HepG2 (cell line): ENCODE data around the gene TUBA4A. TPM values are rescaled to one million over a fixed set of nuclear protein-coding genes. Genes with fewer than 3 reads are reported as not detected.

Source experiments
- AKNA ChIP-seq: sonication (generic); formaldehyde crosslinking; IDR thresholded peaks from 2 replicates; pipeline ENCODE4 v1.4.0; 2020; ENCODE audit warnings: missing genetic modification reagents, borderline replicate concordance
- EEA1 ChIP-seq: sonication (generic); formaldehyde crosslinking; IDR thresholded peaks from 2 replicates; pipeline ENCODE4 v1.5.1; 2020; ENCODE audit warnings: mild to moderate bottlenecking, missing genetic modification reagents, borderline replicate concordance
- GPBP1L1 ChIP-seq: sonication (generic); formaldehyde crosslinking; IDR thresholded peaks from 2 replicates; pipeline ENCODE4 v1.5.0; 2020; ENCODE audit warnings: mild to moderate bottlenecking, missing genetic modification reagents
- KDM2A ChIP-seq: sonication (generic); formaldehyde crosslinking; IDR thresholded peaks from 2 replicates; pipeline ENCODE4 v1.4.0; 2020; ENCODE audit warnings: low read depth, missing genetic modification reagents, borderline replicate concordance
- KLF13 ChIP-seq: sonication (generic); formaldehyde crosslinking; IDR thresholded peaks from 2 replicates; pipeline ENCODE4 v1.4.0; 2020; ENCODE audit warnings: mild to moderate bottlenecking, missing genetic modification reagents
- MLLT10 ChIP-seq: sonication (generic); formaldehyde crosslinking; IDR thresholded peaks from 2 replicates; pipeline ENCODE4 v1.4.0; 2020; ENCODE audit warnings: missing genetic modification reagents
- NFIC ChIP-seq: IDR thresholded peaks from 2 replicates; pipeline ENCODE4 v1.6.1; 2012; ENCODE audit warnings: mild to moderate bottlenecking, low read length, inconsistent platforms
- NR2C2 ChIP-seq: sonication (generic); formaldehyde crosslinking; IDR thresholded peaks from 2 replicates; pipeline ENCODE4 v1.4.0; 2020; ENCODE audit warnings: missing genetic modification reagents, mild to moderate bottlenecking, moderate library complexity, borderline replicate concordance
- POLR2AphosphoS5 ChIP-seq: IDR thresholded peaks from 2 replicates; pipeline ENCODE4 v1.6.1; 2012; ENCODE audit warnings: low read depth, low read length
- PRMT3 ChIP-seq: sonication (generic); formaldehyde crosslinking; IDR thresholded peaks from 2 replicates; pipeline ENCODE4 v1.8.1; 2022; ENCODE audit warnings: low read depth, mild to moderate bottlenecking, moderate library complexity, missing genetic modification reagents, borderline replicate concordance
- RARG ChIP-seq: sonication (generic); formaldehyde crosslinking; IDR thresholded peaks from 2 replicates; pipeline ENCODE4 v1.4.0; 2020; ENCODE audit warnings: low read depth, mild to moderate bottlenecking, missing genetic modification reagents
- RFX3 ChIP-seq: IDR thresholded peaks from 2 replicates; pipeline ENCODE4 v1.6.1; 2016; ENCODE audit warnings: missing biosample characterization, missing genetic modification reagents
- SP1 ChIP-seq, 2 experiments: fragments of 450-650 bp in 1 of 2; sonication (generic) in 1 of 2; formaldehyde crosslinking in 1 of 2; IDR thresholded peaks; 2 replicates each; pipeline versions ENCODE4 v1.4.0 to v1.6.1; 2016 to 2020; ENCODE audit warnings: missing genetic modification reagents in 1 of 2
- SPEN ChIP-seq: sonication (generic); formaldehyde crosslinking; IDR thresholded peaks from 2 replicates; pipeline ENCODE4 v1.5.1; 2020; ENCODE audit warnings: low read depth, mild to moderate bottlenecking, missing genetic modification reagents
- TBX2 ChIP-seq: sonication (generic); formaldehyde crosslinking; IDR thresholded peaks from 2 replicates; pipeline ENCODE4 v1.5.0; 2020; ENCODE audit warnings: missing genetic modification reagents, mild to moderate bottlenecking, borderline replicate concordance
- ZNF329 ChIP-seq: sonication (generic); formaldehyde crosslinking; IDR thresholded peaks from 2 replicates; pipeline ENCODE4 v1.9.0; 2021; ENCODE audit warnings: low read depth, mild to moderate bottlenecking, missing genetic modification reagents
- ZNF577 ChIP-seq: sonication (generic); formaldehyde crosslinking; IDR thresholded peaks from 2 replicates; pipeline ENCODE4 v1.4.0; 2020; ENCODE audit warnings: mild to moderate bottlenecking, low read depth, missing genetic modification reagents, borderline replicate concordance
- ZNF792 ChIP-seq: IDR thresholded peaks from 2 replicates; pipeline ENCODE4 v1.6.1; 2016
- polyA plus RNA-seq, 8 experiments: library from polyadenylated mRNA; depleted of rRNA in 3 of 8; stranded (reverse) in 7 of 8; unstranded in 1 of 8; fragments of >200 nt; fragmentation: Illumina TruSeq in 4 of 8; extraction: Trizol in 4 of 8; gene quantifications; 2 replicates each; pipeline versions ENCODE4 v1.2.1 to v1.2.3, GENCODE V29; 2011 to 2016; ENCODE audit warnings: low read depth in 4 of 8, missing spikeins in 1 of 8, mixed read lengths in 1 of 8; ENCODE audit not compliant: insufficient read depth in 1 of 8
- total RNA-seq, 5 experiments: library from RNA; depleted of rRNA; stranded (reverse); fragments of >200 nt; fragmentation: Illumina TruSeq; extraction: Trizol; gene quantifications; 2 replicates each; pipeline ENCODE4 v1.2.3, GENCODE V29; 2016; ENCODE audit warnings: low read depth in 1 of 5
- TF ChIP-seq, protein P1 (sequence below): sonication (generic); formaldehyde crosslinking; conservative IDR thresholded peaks from 2 replicates; pipeline ENCODE4 v1.8.0; 2022; ENCODE audit warnings: low read depth, missing genetic modification reagents
- TF ChIP-seq, protein P2 (sequence below): IDR thresholded peaks from 2 replicates; pipeline ENCODE4 v1.6.1; 2016; ENCODE audit warnings: missing genetic modification reagents, missing compliant biosample characterization

TUBA4A gene
- total and polyA plus RNA-seq, 2 of the 13 experiments (the other 11 are each of a cell fraction or from before 2014, with no cell fraction given) = 1.3 to 12.7 TPM

DNA sequence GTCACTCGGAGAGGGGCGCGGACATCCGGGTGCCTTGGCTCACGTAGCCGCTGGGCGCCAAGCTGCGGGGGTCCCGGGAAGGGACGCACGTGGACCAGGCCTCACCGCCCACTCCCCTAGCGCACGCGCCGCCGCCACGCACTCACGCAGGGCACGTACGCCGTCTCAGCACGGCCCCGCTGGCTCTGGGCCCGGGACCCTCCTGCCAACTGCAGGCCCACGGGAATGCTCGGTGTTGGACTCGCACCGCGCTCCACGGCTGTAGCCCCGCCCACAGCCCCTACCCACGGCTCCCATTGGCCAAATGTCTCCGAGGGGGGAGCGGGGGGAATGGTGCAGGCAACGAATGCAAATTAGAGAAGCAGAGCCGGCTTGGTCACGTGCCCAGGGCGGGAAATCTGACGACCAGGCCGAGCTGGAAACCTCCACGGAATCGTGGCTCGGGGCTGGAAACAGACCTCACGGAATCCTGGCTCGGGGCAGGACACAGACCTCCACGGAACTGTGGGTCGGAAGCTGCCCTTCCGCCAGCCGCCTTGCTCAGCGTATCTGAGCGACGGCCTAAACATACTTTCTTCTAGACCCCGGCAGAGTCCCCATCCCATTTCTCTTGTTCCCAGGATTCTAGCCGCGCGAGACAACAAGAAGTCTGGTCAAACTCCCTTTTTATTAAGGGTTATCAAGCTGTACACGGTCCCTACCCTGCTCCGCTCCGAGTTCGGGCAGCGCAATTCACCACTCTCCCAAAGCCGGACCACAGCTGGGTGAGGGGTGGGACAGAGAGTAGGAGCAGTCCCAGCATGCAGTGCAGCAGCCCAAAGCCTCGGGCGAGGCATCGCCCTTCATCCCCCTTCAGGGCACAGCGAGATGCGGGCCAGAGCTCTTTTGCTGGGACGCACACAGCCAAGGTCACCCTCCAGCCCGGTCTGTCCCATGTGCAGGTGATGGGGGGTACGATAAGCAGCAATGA lies 34.7 kb downstream of the TUBA4A start, which contains the start of gene ABCB6 (continued):
- peak; percentile 91; the same call in 1 of the 2 replicates for TF ChIP-seq EEA1 (CRISPR knock-in tag)
- TF ChIP-seq POLR2AphosphoS5 = peak; percentile 98
- peak; percentile 37; the same call in 1 of the 2 replicates for TF ChIP-seq NR2C2
- TF ChIP-seq KDM2A (CRISPR knock-in tag) = peak; percentile 100
- TF ChIP-seq ZNF577 (CRISPR knock-in tag) = no peak
- TF ChIP-seq NFIC = no peak; the same call in 1 of the 2 replicates
- peak; percentile 95 for TF ChIP-seq ZNF792 (CRISPR knock-in tag)
- TF ChIP-seq, protein P1, sequence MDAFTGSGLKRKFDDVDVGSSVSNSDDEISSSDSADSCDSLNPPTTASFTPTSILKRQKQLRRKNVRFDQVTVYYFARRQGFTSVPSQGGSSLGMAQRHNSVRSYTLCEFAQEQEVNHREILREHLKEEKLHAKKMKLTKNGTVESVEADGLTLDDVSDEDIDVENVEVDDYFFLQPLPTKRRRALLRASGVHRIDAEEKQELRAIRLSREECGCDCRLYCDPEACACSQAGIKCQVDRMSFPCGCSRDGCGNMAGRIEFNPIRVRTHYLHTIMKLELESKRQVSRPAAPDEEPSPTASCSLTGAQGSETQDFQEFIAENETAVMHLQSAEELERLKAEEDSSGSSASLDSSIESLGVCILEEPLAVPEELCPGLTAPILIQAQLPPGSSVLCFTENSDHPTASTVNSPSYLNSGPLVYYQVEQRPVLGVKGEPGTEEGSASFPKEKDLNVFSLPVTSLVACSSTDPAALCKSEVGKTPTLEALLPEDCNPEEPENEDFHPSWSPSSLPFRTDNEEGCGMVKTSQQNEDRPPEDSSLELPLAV (CRISPR knock-in tag) = no peak
- TF ChIP-seq RFX3 = no peak
- TF ChIP-seq RARG (CRISPR knock-in tag) = 0 out of 2 replicates have a peak, but pooled peaks have one; percentile 77
- 0 out of 2 replicates have a peak, but pooled peaks have one; percentile 11 for TF ChIP-seq AKNA (CRISPR knock-in tag)
- TF ChIP-seq SPEN (CRISPR knock-in tag) = peak; percentile 98
- peak; percentile 73 for TF ChIP-seq KLF13
- TF ChIP-seq PRMT3 = peak; percentile 97
- TF ChIP-seq SP1 (IDR thresholded peaks at IDR 0.05) = no peak
- peak; percentile 95 for TF ChIP-seq SP1 (CRISPR knock-in tag; IDR thresholded peaks at IDR 0.05)
- TF ChIP-seq ZNF329 (CRISPR knock-in tag) = no peak; the same call in 1 of the 2 replicates
- peak; percentile 90 for TF ChIP-seq TBX2 (CRISPR knock-in tag)
- TF ChIP-seq, protein P2, sequence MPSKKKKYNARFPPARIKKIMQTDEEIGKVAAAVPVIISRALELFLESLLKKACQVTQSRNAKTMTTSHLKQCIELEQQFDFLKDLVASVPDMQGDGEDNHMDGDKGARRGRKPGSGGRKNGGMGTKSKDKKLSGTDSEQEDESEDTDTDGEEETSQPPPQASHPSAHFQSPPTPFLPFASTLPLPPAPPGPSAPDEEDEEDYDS (CRISPR knock-in tag) = peak; percentile 90
- no peak for TF ChIP-seq GPBP1L1 (CRISPR knock-in tag)
- no peak for TF ChIP-seq MLLT10 (CRISPR knock-in tag)
